ENCODE measurements around the gene SSX2IP. TPM values are rescaled to one million over a fixed set of nuclear protein-coding genes. Genes with fewer than 3 reads are reported as not detected.

The SSX2IP gene
- total RNA-seq, 2 donors from 2014 or later, result 16.6 to 21.8 TPM

GRCh38 chr1:84674021-84674420 lies 16.2 kb downstream of the SSX2IP start:
- Mint-ChIP-seq H3K9me3 (peaks cover 2% of the 10 kb centered on the region), H3K27me3 (ENCODE audit: insufficient read depth) (no peaks in the 10 kb centered on the region), H3K4me1 (peaks cover 10% of the 10 kb centered on the region), H3K4me3 (no peak overlapping the region), H3K27ac (no peak overlapping the region), H3K36me3 (ENCODE audit: low read depth) (peaks cover 8% of the 10 kb centered on the region)
- H3K4me1 ChIP-seq (ENCODE audit: control insufficient read depth, insufficient read depth, low read length), result no peaks in the 10 kb centered on the region
- H3K9ac ChIP-seq (ENCODE audit: extremely low read depth, low read length, poor library complexity, severe bottlenecking), result no peak overlapping the region
- no peak for DNase-seq
- no peak overlapping the region for H3K4me3 ChIP-seq (ENCODE audit: low read length)
- no peak for TF ChIP-seq CTCF (conservative IDR thresholded peaks at IDR 0.05)
- 95 to 100% methylated on average over 1 to 2 of the region's 2 CpGs for WGBS, 2 experiments (ENCODE audit: insufficient coverage in 1 of 2, insufficient read length in 1 of 2)
- H3K27me3 ChIP-seq (ENCODE audit: control insufficient read depth, insufficient read depth, low read length, poor library complexity, severe bottlenecking), result no peaks in the 10 kb centered on the region
- H3K36me3 ChIP-seq (ENCODE audit: control insufficient read depth, insufficient read depth, low read length), result peaks cover 9% of the 10 kb centered on the region
- no peaks in the 10 kb centered on the region for H3K9me3 ChIP-seq (ENCODE audit: control insufficient read depth, low read length)
- no peak overlapping the region for H3K27ac ChIP-seq (ENCODE audit: low read depth, low read length)

- Histone ChIP-seq H3K4me1 (ENCODE audit: control insufficient read depth, insufficient read depth, low read length) (no peaks in the 10 kb centered on the region), H3K27ac (ENCODE audit: low read depth, low read length) (no peak overlapping the region), H3K4me3 (ENCODE audit: low read length) (no peak overlapping the region), H3K27me3 (ENCODE audit: control insufficient read depth, insufficient read depth, low read length, poor library complexity, severe bottlenecking) (no peaks in the 10 kb centered on the region), H3K9me3 (ENCODE audit: control insufficient read depth, low read length) (no peaks in the 10 kb centered on the region), H3K9ac (ENCODE audit: extremely low read depth, low read length, poor library complexity, severe bottlenecking) (no peak overlapping the region), H3K36me3 (ENCODE audit: control insufficient read depth, insufficient read depth, low read length) (peaks cover 11% of the 10 kb centered on the region)
- no peak overlapping the region for H3K27ac Mint-ChIP-seq
- no peak for TF ChIP-seq CTCF (conservative IDR thresholded peaks at IDR 0.05)
- no peaks in the 10 kb centered on the region for H3K36me3 Mint-ChIP-seq (ENCODE audit: low read depth)
- no peak for DNase-seq
- no peaks in the 10 kb centered on the region for H3K9me3 Mint-ChIP-seq
- peaks cover 10% of the 10 kb centered on the region for H3K4me1 Mint-ChIP-seq
- no peaks in the 10 kb centered on the region for H3K27me3 Mint-ChIP-seq (ENCODE audit: insufficient read depth)
- H3K4me3 Mint-ChIP-seq, result no peak overlapping the region
- WGBS, 2 experiments (ENCODE audit: insufficient coverage in 1 of 2, insufficient read length in 1 of 2), result 89 to 98% methylated on average over 1 to 3 of the region's 3 CpGs
Observed at GRCh38 chr1:84672080-84672854, 18.0 kb downstream of the SSX2IP start.

GRCh38 chr1:84669831-84670230 lies 20.4 kb downstream of the SSX2IP start:
- no peak overlapping the region for H3K27ac ChIP-seq (ENCODE audit: low read depth, low read length)

More at GRCh38 chr1:84669831-84670230, 20.4 kb downstream of the SSX2IP start:
- Mint-ChIP-seq H3K36me3 (ENCODE audit: low read depth) (no peaks in the 10 kb centered on the region), H3K9me3 (no peaks in the 10 kb centered on the region), H3K4me3 (no peak overlapping the region), H3K4me1 (peaks cover 6% of the 10 kb centered on the region), H3K27ac (no peak overlapping the region), H3K27me3 (ENCODE audit: insufficient read depth) (no peaks in the 10 kb centered on the region)
- no peak for DNase-seq
- H3K36me3 ChIP-seq (ENCODE audit: control insufficient read depth, insufficient read depth, low read length), result peaks cover 11% of the 10 kb centered on the region
- TF ChIP-seq CTCF (conservative IDR thresholded peaks at IDR 0.05), result no peak
- H3K4me1 ChIP-seq (ENCODE audit: control insufficient read depth, insufficient read depth, low read length), result no peaks in the 10 kb centered on the region
- H3K9ac ChIP-seq (ENCODE audit: extremely low read depth, low read length, poor library complexity, severe bottlenecking), result no peak overlapping the region
- WGBS, 2 experiments (ENCODE audit: insufficient coverage in 1 of 2, insufficient read length in 1 of 2), result 94% methylated on average over 2 of the region's 2 CpGs; no CpG with 5 or more reads in 1 of the 2 experiments
- H3K9me3 ChIP-seq (ENCODE audit: control insufficient read depth, low read length), result no peaks in the 10 kb centered on the region
- no peak overlapping the region for H3K4me3 ChIP-seq (ENCODE audit: low read length)
- H3K27me3 ChIP-seq (ENCODE audit: control insufficient read depth, insufficient read depth, low read length, poor library complexity, severe bottlenecking), result no peaks in the 10 kb centered on the region
